GM12872 (cell line): ENCODE measurements around the gene GRIN1.

Experiments used
- CTCF ChIP-seq: IDR thresholded peaks from 3 replicates; pipeline ENCODE4 v1.5.1; 2011; ENCODE audit warnings: low read depth, mild to moderate bottlenecking, low read length, moderate library complexity; ENCODE audit not compliant: insufficient read depth

GRIN1 gene

GRCh38 chr9:137103206-137103999 is 35.6 kb upstream of the GRIN1 start:
- TF ChIP-seq CTCF, result no peak

- TF ChIP-seq CTCF, result no peak
Measured at GRCh38 chr9:137105814-137106661, 32.9 kb upstream of the GRIN1 start.

- no peak for TF ChIP-seq CTCF
Measured at GRCh38 chr9:137106662-137107250, 32.2 kb upstream of the GRIN1 start.

GRCh38 chr9:137107312-137107921 is 31.5 kb upstream of the GRIN1 start:
- TF ChIP-seq CTCF, result no peak

GRCh38 chr9:137107982-137108381 is 31.0 kb upstream of the GRIN1 start:
- no peak for TF ChIP-seq CTCF

GRCh38 chr9:137108608-137109249 is 30.2 kb upstream of the GRIN1 start:
- TF ChIP-seq CTCF, result no peak
